Liver (tissue), 3 donors: ENCODE results near the gene ABTB2.

ENCODE experiments used
- ATF3 ChIP-seq: IDR thresholded peaks from 2 replicates; pipeline ENCODE4 v1.6.1; 2016; ENCODE audit warnings: antibody characterized with exemption
- CTCF ChIP-seq: fragments of 150-350 bp; IDR thresholded peaks from 2 replicates; pipeline ENCODE4 v1.5.1; 2017; ENCODE audit warnings: improper control_type of control experiment, low read depth, low read length; ENCODE audit not compliant: missing input control
- MAX ChIP-seq: IDR thresholded peaks from 2 replicates; pipeline ENCODE4 v1.6.1; 2016; ENCODE audit warnings: antibody characterized with exemption
- REST ChIP-seq: IDR thresholded peaks from 2 replicates; pipeline ENCODE4 v1.6.1; 2016; ENCODE audit warnings: antibody characterized with exemption, mild to moderate bottlenecking
- RXRA ChIP-seq, 2 donors: IDR thresholded peaks; 2 replicates each; pipeline ENCODE4 v1.6.1; 2017 to 2018; ENCODE audit warnings: antibody characterized with exemption in 2 of 2, mild to moderate bottlenecking in 1 of 2
- SP1 ChIP-seq: IDR thresholded peaks from 2 replicates; pipeline ENCODE4 v1.6.1; 2018; ENCODE audit warnings: antibody characterized with exemption, mild to moderate bottlenecking
- TAF1 ChIP-seq: conservative IDR thresholded peaks from 2 replicates; pipeline ENCODE4 v1.6.1; 2016; ENCODE audit warnings: antibody characterized with exemption, mild to moderate bottlenecking
- YY1 ChIP-seq: IDR thresholded peaks from 2 replicates; pipeline ENCODE4 v1.6.1; 2016; ENCODE audit warnings: antibody characterized with exemption, mild to moderate bottlenecking
- ZBTB33 ChIP-seq: IDR thresholded peaks from 2 replicates; pipeline ENCODE4 v1.6.1; 2016; ENCODE audit warnings: antibody characterized with exemption
- donor health status: healthy.
- donor health status: healthy.

GRCh38 chr11:34234086-34234740 is 123.6 kb downstream of the ABTB2 start:
- no peak for TF ChIP-seq CTCF
- TF ChIP-seq MAX: no peak
- TF ChIP-seq ATF3: no peak
- TF ChIP-seq REST: no peak
- TF ChIP-seq ZBTB33: no peak
- TF ChIP-seq SP1: no peak
- no peak for TF ChIP-seq YY1
- no peak for TF ChIP-seq TAF1
- TF ChIP-seq RXRA (IDR thresholded peaks at IDR 0.05): no peak
